Measurements from ENCODE around the gene RAD21L1.

The RAD21L1 gene

GRCh38 chr20:1183153-1183552, 42.7 kb upstream of the RAD21L1 start:
- H3K4me3 ChIP-seq (ENCODE audit: low read depth, low read length) = no peak overlapping the region
- no peak for DNase-seq (ENCODE audit: low read depth)
- in situ Hi-C loops (cut with HindIII; ENCODE audit: low sequenced_read_pairs) = no loop called here
- no peak for TF ChIP-seq CTCF (IDR thresholded peaks at IDR 0.05; ENCODE audit: low read depth, low read length, missing control alignments)

GRCh38 chr20:1184260-1184637, 41.6 kb upstream of the RAD21L1 start:
- no peak for TF ChIP-seq CTCF (IDR thresholded peaks at IDR 0.05; ENCODE audit: low read depth, low read length, missing control alignments)
- in situ Hi-C loops (cut with HindIII; ENCODE audit: low sequenced_read_pairs) = no loop called here

GRCh38 chr20:1184638-1185315, 41.1 kb upstream of the RAD21L1 start, which contains the start of gene TMEM74B:
Gene TMEM74B, minus strand, starts transcription at chr20:1184981. Its CDS starts 1,180 bp downstream, at chr20:1183801.
- H3K4me3 ChIP-seq (ENCODE audit: low read depth, low read length) = peak within 1 kb of the TSS; percentile 27
- in situ Hi-C loops (cut with HindIII; ENCODE audit: low sequenced_read_pairs) = no loop called here
- TF ChIP-seq CTCF (IDR thresholded peaks at IDR 0.05; ENCODE audit: low read depth, low read length, missing control alignments) = no peak
- no peak for DNase-seq (ENCODE audit: low read depth)

More at GRCh38 chr20:1184260-1184637, 41.6 kb upstream of the RAD21L1 start:
- no peak overlapping the region for H3K4me3 ChIP-seq (ENCODE audit: low read depth, low read length)
- DNase-seq (ENCODE audit: low read depth) = no peak

GRCh38 chr20:1185316-1185741, 40.5 kb upstream of the RAD21L1 start:
- TF ChIP-seq CTCF (IDR thresholded peaks at IDR 0.05; ENCODE audit: low read depth, low read length, missing control alignments) = no peak
- in situ Hi-C loops (cut with HindIII; ENCODE audit: low sequenced_read_pairs) = no loop called here
- H3K4me3 ChIP-seq (ENCODE audit: low read depth, low read length) = peak overlapping the region; percentile 27
- no peak for DNase-seq (ENCODE audit: low read depth)

GRCh38 chr20:1185790-1186334, 40.0 kb upstream of the RAD21L1 start:
- in situ Hi-C loops (cut with HindIII; ENCODE audit: low sequenced_read_pairs) = no loop called here
- no peak for DNase-seq (ENCODE audit: low read depth)
- peak; percentile 57 for TF ChIP-seq CTCF (IDR thresholded peaks at IDR 0.05; ENCODE audit: low read depth, low read length, missing control alignments)
- peak overlapping the region; percentile 27 for H3K4me3 ChIP-seq (ENCODE audit: low read depth, low read length)

GRCh38 chr20:1186367-1186991, 39.4 kb upstream of the RAD21L1 start:
- no peak for TF ChIP-seq CTCF (IDR thresholded peaks at IDR 0.05; ENCODE audit: low read depth, low read length, missing control alignments)
- in situ Hi-C loops (cut with HindIII; ENCODE audit: low sequenced_read_pairs) = no loop called here
- no peak overlapping the region for H3K4me3 ChIP-seq (ENCODE audit: low read depth, low read length)
- no peak for DNase-seq (ENCODE audit: low read depth)
